Mesothelial cell of epicardium (in vitro differentiated cells): ENCODE results near the gene LRCH4. TPM values are rescaled to one million over a fixed set of nuclear protein-coding genes. Genes with fewer than 3 reads are reported as not detected.

Source experiments
- DNase-seq, 2 experiments: peaks; one replicate each; pipeline ENCODE4 v3.0.0; 2021; ENCODE audit warnings: low spot score in 2 of 2; ENCODE audit not compliant: unreplicated experiment in 2 of 2
- H3K27ac Mint-ChIP-seq: 2 replicates; pipeline ENCODE4 v1.8.0; 2021; ENCODE audit warnings: mixed read lengths
- H3K27me3 Mint-ChIP-seq: 2 replicates; pipeline ENCODE4 v1.8.0; 2021; ENCODE audit warnings: low read depth, mixed read lengths
- H3K36me3 Mint-ChIP-seq: 2 replicates; pipeline ENCODE4 v1.8.0; 2021; ENCODE audit warnings: mixed read lengths
- H3K4me1 Mint-ChIP-seq: 2 replicates; pipeline ENCODE4 v1.8.0; 2021; ENCODE audit warnings: mixed read lengths
- H3K4me3 Mint-ChIP-seq: 2 replicates; pipeline ENCODE4 v1.8.0; 2021; ENCODE audit warnings: mild to moderate bottlenecking, moderate library complexity, mixed read lengths
- H3K9me3 Mint-ChIP-seq: 2 replicates; pipeline ENCODE4 v1.8.0; 2021; ENCODE audit warnings: mixed read lengths
- total RNA-seq: library from RNA; stranded (reverse); gene quantifications from 3 replicates; pipeline ENCODE4 v1.2.1, GENCODE V29; 2021
- TF ChIP-seq, protein P1 (sequence below): fragments of 200-600 bp; sonication (generic); IDR thresholded peaks from one replicate; pipeline ENCODE4 v1.5.0; 2021; ENCODE audit warnings: antibody characterized with exemption; ENCODE audit not compliant: unreplicated experiment

The LRCH4 gene
- total RNA-seq, 1 donor from 2014 or later: 127 TPM

DNA sequence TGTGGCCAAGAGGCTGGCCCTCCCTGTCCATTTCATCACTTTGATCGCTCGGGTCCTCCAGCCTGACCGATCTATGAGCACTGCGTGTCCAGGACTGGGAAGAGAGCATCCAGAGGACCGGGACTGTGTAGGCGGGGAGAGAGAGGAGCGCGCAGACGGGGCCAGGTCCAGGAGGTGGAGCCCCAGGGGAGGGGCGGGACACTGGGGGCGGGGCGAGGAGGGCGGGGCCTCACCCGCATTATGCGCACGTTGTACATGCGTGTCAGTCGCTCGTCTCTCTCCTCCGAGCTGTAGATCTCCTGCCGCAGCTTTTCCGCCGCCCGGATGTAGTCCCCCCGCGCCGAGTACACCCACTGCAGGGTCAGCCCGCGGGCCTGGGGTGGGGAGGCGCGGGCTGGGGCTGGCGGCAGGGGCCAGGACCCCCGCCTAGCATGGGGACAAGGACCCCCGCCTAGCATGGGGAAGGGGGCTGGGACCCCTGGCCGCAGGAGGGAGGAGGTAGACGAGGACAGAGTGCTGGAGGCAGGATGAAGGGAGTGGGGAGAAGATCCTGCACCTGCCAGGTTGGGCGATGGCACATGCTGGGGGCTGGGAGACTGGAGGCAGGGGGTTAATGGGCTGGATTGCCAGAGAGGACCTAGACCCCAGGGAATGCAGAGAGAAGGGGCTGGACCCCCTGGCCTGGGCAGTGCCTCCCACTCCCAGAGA lies 40.8 kb upstream of the LRCH4 start:
- Mint-ChIP-seq H3K27ac (no peak overlapping the region), H3K27me3 (peaks cover 6% of the 10 kb centered on the region), H3K4me1 (no peaks in the 10 kb centered on the region), H3K9me3 (no peaks in the 10 kb centered on the region), H3K36me3 (peaks cover 4% of the 10 kb centered on the region), H3K4me3 (peak overlapping the region; percentile 51)
- peak; percentile 75 to 76 for DNase-seq
- TF ChIP-seq, protein P1, sequence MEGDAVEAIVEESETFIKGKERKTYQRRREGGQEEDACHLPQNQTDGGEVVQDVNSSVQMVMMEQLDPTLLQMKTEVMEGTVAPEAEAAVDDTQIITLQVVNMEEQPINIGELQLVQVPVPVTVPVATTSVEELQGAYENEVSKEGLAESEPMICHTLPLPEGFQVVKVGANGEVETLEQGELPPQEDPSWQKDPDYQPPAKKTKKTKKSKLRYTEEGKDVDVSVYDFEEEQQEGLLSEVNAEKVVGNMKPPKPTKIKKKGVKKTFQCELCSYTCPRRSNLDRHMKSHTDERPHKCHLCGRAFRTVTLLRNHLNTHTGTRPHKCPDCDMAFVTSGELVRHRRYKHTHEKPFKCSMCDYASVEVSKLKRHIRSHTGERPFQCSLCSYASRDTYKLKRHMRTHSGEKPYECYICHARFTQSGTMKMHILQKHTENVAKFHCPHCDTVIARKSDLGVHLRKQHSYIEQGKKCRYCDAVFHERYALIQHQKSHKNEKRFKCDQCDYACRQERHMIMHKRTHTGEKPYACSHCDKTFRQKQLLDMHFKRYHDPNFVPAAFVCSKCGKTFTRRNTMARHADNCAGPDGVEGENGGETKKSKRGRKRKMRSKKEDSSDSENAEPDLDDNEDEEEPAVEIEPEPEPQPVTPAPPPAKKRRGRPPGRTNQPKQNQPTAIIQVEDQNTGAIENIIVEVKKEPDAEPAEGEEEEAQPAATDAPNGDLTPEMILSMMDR: no peak

DNA sequence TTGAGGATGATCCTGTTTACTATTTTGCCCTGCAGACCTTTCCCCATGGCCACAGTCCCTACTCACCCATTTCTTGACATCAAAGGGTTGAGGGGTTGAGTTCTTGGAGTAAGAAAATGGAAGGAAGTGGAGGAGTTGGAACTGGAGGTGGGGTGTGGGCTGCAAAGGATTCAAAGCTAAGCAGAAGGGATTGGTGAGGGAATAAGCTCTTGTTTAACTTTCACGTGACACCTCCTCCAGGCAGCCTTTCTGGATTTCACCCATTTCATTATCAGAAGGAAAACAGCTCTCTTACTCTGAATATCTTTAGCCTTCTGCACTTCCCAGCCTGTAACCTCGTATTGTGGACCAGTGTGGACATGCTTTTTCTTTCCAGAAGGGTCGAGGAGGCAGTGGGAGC lies 40.1 kb upstream of the LRCH4 start:
- no peaks in the 10 kb centered on the region for H3K9me3 Mint-ChIP-seq
- H3K27me3 Mint-ChIP-seq: peaks cover 3% of the 10 kb centered on the region
- no peaks in the 10 kb centered on the region for H3K4me1 Mint-ChIP-seq
- no peak for DNase-seq
- peak overlapping the region; percentile 8 for H3K4me3 Mint-ChIP-seq
- H3K36me3 Mint-ChIP-seq: peaks cover 7% of the 10 kb centered on the region
- TF ChIP-seq, protein P1: no peak
- H3K27ac Mint-ChIP-seq: no peak overlapping the region

DNA sequence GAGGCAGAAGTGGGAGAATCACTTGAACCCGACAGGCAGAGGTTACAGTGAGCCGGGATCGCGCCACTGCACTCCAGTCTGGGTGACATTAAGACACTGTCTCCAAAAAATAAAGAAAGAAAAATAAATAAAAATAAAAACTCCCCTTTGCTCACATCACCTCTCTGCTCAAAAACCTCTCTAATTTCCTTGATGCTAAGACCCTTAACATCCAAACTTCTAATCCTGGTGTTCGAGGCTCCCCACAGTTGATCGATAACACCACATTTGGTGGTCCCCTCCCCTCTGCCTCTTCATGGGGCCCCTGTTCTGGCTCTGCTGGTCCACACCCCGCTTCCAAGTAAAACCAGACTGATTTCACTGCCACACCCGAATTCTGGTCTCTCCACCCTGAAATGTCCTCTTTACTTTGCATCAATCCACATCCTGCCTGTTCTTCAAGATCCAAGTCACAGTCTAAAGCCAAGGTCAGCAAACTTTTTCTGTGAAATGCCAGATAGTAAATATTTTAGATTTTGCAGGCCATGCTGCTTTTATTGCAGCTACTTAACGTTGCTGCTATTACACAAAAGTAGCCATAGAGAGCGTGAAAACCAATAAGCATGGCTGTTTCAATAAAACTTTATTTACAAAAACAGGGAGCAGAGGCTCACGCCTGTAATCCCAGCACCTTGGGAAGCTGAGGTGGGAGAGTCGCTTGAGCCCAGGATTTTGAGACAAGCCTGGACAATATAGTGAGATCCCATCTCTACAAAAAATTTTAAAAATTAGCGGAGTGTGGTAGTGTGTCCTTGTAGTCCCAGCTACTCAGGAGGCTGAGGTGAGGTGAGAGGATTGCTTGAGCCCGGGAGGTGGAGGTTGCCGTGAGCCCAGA lies 38.3 kb upstream of the LRCH4 start:
- H3K9me3 Mint-ChIP-seq: no peaks in the 10 kb centered on the region
- peaks cover 3% of the 10 kb centered on the region for H3K27me3 Mint-ChIP-seq
- no peak overlapping the region for H3K27ac Mint-ChIP-seq
- no peaks in the 10 kb centered on the region for H3K4me1 Mint-ChIP-seq
- peaks cover 10% of the 10 kb centered on the region for H3K36me3 Mint-ChIP-seq
- no peak overlapping the region for H3K4me3 Mint-ChIP-seq
- DNase-seq: no peak
- TF ChIP-seq, protein P1: no peak

DNA sequence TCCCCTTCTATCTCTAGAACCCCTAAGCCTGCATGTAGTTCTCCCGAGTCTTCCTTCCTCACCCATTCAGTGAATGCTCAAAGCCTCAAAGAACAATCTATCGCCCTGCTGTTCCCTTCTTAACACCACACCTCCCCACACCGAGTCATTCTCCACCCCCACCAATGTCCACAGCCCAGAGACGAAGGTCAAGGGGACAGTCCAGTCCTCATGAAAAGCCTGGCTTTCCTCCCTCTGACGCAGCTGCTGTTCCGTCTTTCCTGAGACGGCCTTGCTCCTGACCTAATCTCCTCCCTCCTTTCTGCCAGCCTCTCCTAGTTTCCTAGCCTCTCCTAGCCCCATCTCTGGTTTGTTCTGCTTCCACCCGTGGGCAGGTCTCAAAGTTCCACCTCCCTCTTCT lies 35.6 kb upstream of the LRCH4 start:
- TF ChIP-seq, protein P1: no peak
- Mint-ChIP-seq H3K9me3 (no peaks in the 10 kb centered on the region), H3K27ac (no peak overlapping the region), H3K4me3 (no peak overlapping the region), H3K4me1 (no peaks in the 10 kb centered on the region), H3K36me3 (peaks cover 10% of the 10 kb centered on the region), H3K27me3 (peaks cover 3% of the 10 kb centered on the region)
- DNase-seq: no peak

DNA sequence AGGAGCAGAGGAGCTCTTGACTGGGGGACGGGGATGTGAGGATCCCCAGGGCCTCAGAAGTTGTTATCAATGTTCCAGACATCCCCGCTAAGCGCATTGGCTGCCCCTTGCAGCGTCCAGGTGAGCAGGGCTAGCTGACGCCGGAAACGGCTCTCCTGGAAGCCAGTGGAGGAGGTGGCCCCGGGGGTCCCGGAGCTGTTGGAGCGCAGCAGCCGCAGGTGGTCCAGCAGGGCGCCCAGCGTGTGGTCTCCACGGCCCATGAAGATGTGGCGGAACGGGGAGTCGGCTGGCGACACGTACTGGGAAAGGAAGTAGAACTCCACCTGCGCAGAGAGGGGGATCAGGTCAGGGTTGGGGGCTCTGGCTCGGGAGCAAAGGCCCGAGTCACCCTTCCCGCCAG lies 34.9 kb upstream of the LRCH4 start:
- Mint-ChIP-seq H3K36me3 (peaks cover 13% of the 10 kb centered on the region), H3K4me1 (no peaks in the 10 kb centered on the region), H3K27me3 (peaks cover 2% of the 10 kb centered on the region), H3K27ac (no peak overlapping the region), H3K4me3 (no peak overlapping the region), H3K9me3 (no peaks in the 10 kb centered on the region)
- DNase-seq: no peak
- TF ChIP-seq, protein P1: no peak
